ENCODE data around the gene SGPL1.
A peak's percentile ranks its signal among the peaks of the same experiment; 100 is the strongest.

SGPL1 gene

DNA sequence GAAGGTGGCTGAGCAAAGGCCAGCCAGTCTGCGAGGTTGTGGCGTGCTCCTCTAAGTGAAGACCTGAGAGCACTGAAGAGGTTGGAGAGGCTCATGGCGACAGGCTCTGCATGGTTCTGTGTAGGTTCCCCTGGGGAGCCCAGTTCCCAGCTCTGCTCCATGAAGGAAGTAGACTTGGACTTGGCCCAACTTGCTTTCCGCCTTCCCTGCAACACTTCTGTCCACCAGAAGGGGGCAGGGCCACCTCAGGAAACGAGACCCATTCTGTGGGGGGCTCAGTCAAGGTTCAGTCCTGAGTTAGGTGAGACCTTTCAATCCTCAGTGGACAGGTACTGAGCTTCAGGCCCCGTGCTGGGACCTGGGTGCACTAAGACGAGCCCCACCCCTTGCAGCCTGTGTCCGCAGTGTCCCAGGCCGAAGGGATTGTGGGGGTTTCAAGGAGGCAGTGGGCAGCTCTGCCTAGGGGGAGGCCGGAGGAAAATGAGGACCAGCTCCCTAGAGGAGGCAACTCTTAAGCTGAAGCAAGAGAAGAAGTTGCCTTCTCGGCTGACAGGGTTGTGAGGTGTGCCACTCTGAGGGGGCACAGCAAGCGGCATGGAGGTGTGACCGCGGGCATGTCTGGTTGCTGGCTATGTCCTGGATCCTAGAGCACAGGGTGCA lies 87.6 kb downstream of the SGPL1 start:
- peak; percentile 76 for DNase-seq (ENCODE audit: low spot score)
- TF ChIP-seq, protein P1, sequence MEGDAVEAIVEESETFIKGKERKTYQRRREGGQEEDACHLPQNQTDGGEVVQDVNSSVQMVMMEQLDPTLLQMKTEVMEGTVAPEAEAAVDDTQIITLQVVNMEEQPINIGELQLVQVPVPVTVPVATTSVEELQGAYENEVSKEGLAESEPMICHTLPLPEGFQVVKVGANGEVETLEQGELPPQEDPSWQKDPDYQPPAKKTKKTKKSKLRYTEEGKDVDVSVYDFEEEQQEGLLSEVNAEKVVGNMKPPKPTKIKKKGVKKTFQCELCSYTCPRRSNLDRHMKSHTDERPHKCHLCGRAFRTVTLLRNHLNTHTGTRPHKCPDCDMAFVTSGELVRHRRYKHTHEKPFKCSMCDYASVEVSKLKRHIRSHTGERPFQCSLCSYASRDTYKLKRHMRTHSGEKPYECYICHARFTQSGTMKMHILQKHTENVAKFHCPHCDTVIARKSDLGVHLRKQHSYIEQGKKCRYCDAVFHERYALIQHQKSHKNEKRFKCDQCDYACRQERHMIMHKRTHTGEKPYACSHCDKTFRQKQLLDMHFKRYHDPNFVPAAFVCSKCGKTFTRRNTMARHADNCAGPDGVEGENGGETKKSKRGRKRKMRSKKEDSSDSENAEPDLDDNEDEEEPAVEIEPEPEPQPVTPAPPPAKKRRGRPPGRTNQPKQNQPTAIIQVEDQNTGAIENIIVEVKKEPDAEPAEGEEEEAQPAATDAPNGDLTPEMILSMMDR (IDR thresholded peaks at IDR 0.05; ENCODE audit: borderline replicate concordance, control extremely low read depth, extremely low read depth, insufficient read depth, missing control alignments) = peak; percentile 72
- in situ Hi-C loops (cut with MboI; ENCODE audit: low sequenced_read_pairs, unreplicated experiment) = no loop called here

DNA sequence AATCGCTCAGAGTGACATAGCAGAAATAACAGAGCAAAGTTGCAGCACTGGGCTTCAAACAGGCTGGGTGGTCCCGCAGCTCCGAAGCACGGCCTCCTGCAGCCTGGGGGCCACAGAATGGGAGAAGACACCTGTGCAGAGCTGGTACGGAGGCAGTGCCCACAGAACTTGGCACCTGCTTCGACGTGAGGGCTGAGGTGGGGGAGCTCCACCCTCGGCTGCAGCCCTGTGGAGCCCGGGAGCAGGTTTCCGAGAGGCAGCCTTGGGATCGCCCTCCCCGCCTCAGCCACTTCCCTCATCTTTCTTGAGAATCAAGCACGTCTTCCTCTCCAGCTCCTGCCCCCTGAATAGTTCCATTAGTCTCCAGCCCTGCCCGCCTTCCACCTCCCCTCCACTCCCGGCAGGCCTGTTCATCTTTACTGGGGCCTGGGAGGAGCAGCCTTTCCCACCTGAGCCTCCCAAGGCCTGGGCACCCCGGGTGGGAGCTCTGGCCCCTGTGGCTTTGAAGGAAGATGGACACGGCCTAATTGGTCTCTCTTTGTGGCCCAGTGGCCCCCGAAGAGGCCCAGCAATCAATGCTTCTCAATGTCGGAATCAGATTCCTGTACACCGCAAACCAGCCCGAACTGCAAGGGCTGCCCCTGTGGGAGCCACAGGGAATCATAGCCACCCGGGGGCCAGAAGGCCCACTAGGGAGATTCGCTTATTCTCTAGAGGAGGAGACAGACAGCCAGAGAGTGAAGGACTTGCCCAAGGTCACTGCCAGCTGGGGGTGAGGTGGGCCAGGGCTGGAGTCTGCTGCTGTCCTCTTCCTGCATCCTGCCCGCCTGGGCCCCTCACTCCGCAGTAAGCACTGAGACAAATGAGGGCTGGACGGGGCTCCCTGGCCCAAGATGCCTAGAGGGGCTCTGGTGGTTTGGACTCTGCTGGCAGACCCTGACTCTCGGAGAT lies 89.6 kb downstream of the SGPL1 start:
- in situ Hi-C loops (cut with MboI; ENCODE audit: low sequenced_read_pairs, unreplicated experiment) = no loop called here
- no peak for DNase-seq (ENCODE audit: low spot score)
- TF ChIP-seq, protein P1 (IDR thresholded peaks at IDR 0.05; ENCODE audit: borderline replicate concordance, control extremely low read depth, extremely low read depth, insufficient read depth, missing control alignments) = no peak

DNA sequence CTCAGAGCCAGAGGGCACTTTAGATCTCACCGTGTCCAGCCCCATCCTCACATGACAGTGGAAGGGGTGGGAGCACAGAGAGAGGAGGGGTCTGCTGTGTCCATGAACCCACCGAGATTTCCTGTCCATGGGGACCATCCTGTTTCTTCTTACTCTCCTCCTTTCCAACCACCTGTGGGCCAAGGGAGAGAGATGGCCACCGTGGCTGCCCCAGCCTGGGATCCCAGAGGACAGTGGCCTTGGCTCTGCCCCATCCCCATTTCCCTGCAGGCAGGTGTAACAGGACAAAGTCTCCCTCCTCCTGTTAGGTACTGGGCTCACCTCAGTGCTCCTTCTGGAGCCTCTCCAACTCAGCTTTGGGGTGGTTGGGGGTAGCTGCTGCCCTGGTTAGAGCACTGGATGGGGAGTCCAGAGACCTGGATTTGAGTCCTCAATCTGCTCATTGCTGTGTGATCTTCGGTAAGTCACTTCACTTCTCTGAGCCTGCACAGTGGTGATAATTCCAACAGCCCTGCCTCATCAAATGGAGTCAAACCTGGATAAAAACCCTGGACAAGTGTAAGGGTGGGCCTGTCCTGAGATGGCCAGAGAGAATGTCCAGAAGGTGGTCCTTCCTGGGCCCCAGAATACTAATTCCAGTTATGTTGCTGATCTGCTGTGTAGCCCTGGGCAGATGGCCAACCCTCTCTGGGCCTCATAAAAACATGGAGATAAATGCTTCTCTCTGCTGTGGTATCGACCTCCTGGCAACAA lies 90.5 kb downstream of the SGPL1 start:
- in situ Hi-C loops (cut with MboI; ENCODE audit: low sequenced_read_pairs, unreplicated experiment) = no loop called here
- DNase-seq (ENCODE audit: low spot score) = no peak
- TF ChIP-seq, protein P1 (IDR thresholded peaks at IDR 0.05; ENCODE audit: borderline replicate concordance, control extremely low read depth, extremely low read depth, insufficient read depth, missing control alignments) = no peak

DNA sequence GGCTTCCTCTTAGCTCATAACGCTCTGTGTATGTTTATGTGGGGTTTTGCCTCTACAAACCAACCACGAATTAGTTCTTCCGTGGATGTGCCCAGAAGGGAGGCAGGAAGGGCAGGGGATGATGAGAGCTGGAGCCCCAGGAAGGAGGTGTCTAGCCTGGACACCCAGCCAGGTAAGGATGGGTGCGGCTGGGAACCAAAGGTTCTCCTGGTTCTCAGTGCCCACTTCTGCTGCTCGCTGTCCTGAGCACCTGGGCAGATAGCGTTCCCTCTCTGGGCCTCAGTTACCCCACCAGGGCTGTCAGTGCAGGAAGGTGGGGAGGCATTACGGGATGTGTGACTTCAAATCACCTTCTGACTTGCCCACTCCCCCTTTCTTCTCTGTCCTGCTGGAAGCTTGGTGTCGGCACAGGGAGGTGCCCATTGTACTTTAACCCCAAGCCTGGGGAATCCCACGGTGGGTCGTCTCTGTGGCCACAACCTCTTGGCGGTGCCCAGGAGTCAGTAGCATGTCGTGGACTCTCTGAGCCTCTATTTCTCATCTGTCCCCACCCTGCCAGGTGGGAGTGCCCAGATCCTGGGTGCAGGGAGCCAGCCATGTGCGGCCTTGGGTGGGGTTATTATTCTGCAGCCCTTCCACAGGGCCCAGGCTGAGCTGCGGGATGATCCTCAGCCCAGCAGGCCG lies 91.3 kb downstream of the SGPL1 start:
- TF ChIP-seq, protein P1 (IDR thresholded peaks at IDR 0.05; ENCODE audit: borderline replicate concordance, control extremely low read depth, extremely low read depth, insufficient read depth, missing control alignments) = no peak
- in situ Hi-C loops (cut with MboI; ENCODE audit: low sequenced_read_pairs, unreplicated experiment) = no loop called here
- no peak for DNase-seq (ENCODE audit: low spot score)

DNA sequence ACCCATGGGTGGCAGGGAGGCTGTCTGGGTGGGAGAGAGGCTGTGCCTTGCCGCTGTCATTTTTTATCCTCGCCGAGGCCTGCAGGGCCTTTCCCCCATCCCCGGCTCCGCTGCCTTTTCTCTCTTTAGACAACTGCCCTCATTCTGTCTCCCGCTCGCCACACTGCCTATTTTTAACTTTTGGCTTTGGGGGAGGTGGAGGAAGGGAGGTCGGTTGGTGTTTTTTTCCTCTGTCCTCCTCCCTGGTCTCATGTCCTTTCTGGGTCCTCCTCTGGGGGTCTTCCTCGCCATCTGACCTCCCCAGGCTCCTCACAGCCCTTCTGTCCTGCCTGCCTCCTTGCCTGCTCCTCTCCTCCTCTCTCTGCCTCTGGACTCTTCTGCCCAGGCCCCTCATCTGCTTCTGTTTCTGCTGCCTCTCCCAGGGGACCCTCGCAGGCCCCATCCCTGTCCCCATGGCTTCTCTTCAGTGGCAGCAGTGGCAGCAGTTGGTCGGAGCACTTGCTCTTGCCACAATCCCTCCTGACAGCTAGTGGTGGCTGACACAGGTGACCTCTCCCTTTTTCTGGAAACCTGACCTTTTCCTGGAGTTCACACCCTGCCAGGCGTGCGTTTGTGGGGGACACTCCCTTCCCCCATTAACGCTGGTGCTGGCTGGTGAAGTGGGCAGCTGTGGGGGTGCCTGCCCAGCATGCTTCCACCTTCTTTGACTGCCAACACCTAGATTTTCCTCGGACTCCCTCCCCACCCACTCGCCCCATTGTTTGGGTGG lies 92.1 kb downstream of the SGPL1 start:
- TF ChIP-seq, protein P1 (IDR thresholded peaks at IDR 0.05; ENCODE audit: borderline replicate concordance, control extremely low read depth, extremely low read depth, insufficient read depth, missing control alignments) = no peak
- DNase-seq (ENCODE audit: low spot score) = no peak
- in situ Hi-C loops (cut with MboI; ENCODE audit: low sequenced_read_pairs, unreplicated experiment) = no loop called here
